Hepatocyte (in vitro differentiated cells): ENCODE results near the gene USP37. TPM values are rescaled to one million over a fixed set of nuclear protein-coding genes. Genes with fewer than 3 reads are reported as not detected.
"Not testable (repeated sequence)": the region's sequence is repeated elsewhere in the genome, so short reads cannot be mapped to it uniquely, and the experiment has no call there.

Source experiments
- DNase-seq: peaks from one replicate; pipeline ENCODE4 v3.0.0-alpha.2; 2016; ENCODE audit warnings: low spot score
- H2AFZ ChIP-seq: fragments of 200-600 bp; sonication (generic); 2 replicates; pipeline ENCODE4 v1.6.0; 2016; ENCODE audit warnings: antibody characterized with exemption, mild to moderate bottlenecking
- H3K27ac ChIP-seq: fragments of 200-600 bp; sonication (generic); 2 replicates; pipeline ENCODE4 v1.5.1; 2016; ENCODE audit warnings: mild to moderate bottlenecking
- H3K27me3 ChIP-seq: fragments of 200-600 bp; sonication (generic); 2 replicates; pipeline ENCODE4 v1.6.1; 2016
- H3K36me3 ChIP-seq: fragments of 200-600 bp; sonication (generic); replicated peaks from 2 replicates; pipeline ENCODE4 v1.5.1; 2016; ENCODE audit warnings: low read depth; ENCODE audit not compliant: insufficient read depth
- H3K4me1 ChIP-seq: fragments of 200-600 bp; sonication (generic); 2 replicates; pipeline ENCODE4 v1.5.1; 2016; ENCODE audit warnings: mild to moderate bottlenecking, moderate library complexity; ENCODE audit not compliant: insufficient read depth
- H3K4me2 ChIP-seq: fragments of 200-600 bp; sonication (generic); 2 replicates; pipeline ENCODE4 v1.6.0; 2016
- H3K4me3 ChIP-seq: fragments of 200-600 bp; sonication (generic); 2 replicates; pipeline ENCODE4 v1.5.1; 2016; ENCODE audit warnings: mild to moderate bottlenecking
- H3K79me2 ChIP-seq: fragments of 200-600 bp; sonication (generic); 2 replicates; pipeline ENCODE4 v1.6.0; 2017; ENCODE audit warnings: mild to moderate bottlenecking
- H3K9me2 ChIP-seq: fragments of 200-600 bp; sonication (generic); replicated peaks from 2 replicates; pipeline ENCODE4 v1.6.0; 2017; ENCODE audit warnings: mild to moderate bottlenecking; ENCODE audit not compliant: insufficient read depth
- H3K9me3 ChIP-seq: fragments of 200-600 bp; sonication (generic); 2 replicates; pipeline ENCODE4 v1.5.1; 2016; ENCODE audit warnings: low read depth, mild to moderate bottlenecking
- H4K20me1 ChIP-seq: fragments of 200-600 bp; sonication (generic); 2 replicates; pipeline ENCODE4 v1.6.0; 2016; ENCODE audit warnings: mild to moderate bottlenecking; ENCODE audit not compliant: insufficient read depth, poor library complexity, severe bottlenecking
- EZH2 ChIP-seq: fragments of 200-600 bp; sonication (generic); IDR thresholded peaks from 2 replicates; pipeline ENCODE4 v1.6.1; 2016; ENCODE audit warnings: antibody characterized with exemption, mild to moderate bottlenecking, borderline replicate concordance
- EZH2phosphoT487 ChIP-seq: fragments of 200-600 bp; sonication (generic); IDR thresholded peaks from one replicate; pipeline ENCODE4 v1.6.1; 2018; ENCODE audit warnings: antibody characterized with exemption, mild to moderate bottlenecking, low read depth, moderate library complexity; ENCODE audit not compliant: unreplicated experiment, severe bottlenecking
- WGBS: methylation state at CpG from one replicate; pipeline ENCODE4 v1.1.6; 2016; ENCODE audit warnings: low lambda C conversion rate; ENCODE audit errors: missing lambda C conversion rate; 5-methylcytosine and 5-hydroxymethylcytosine counted together
- polyA plus RNA-seq: library from polyadenylated mRNA; unstranded; fragments of >200 nt; fragmentation: Nextera tagmentation; extraction: Ambion mirVana; gene quantifications from 2 replicates; pipeline ENCODE4 v1.2.1, GENCODE V29; 2016
- total RNA-seq: library from RNA; depleted of rRNA; stranded (reverse); fragments of >200 nt; gene quantifications from 2 replicates; pipeline ENCODE4 v1.2.3, GENCODE V29; 2014
- TF ChIP-seq, protein P1 (sequence below): fragments of 200-600 bp; sonication (generic); IDR thresholded peaks from 2 replicates; pipeline ENCODE4 v1.5.1; 2016; ENCODE audit warnings: antibody characterized with exemption, mild to moderate bottlenecking; ENCODE audit not compliant: poor library complexity

USP37 gene
- total and polyA plus RNA-seq, 2 experiments from 2014 or later = 5.7 to 10.2 TPM

DNA sequence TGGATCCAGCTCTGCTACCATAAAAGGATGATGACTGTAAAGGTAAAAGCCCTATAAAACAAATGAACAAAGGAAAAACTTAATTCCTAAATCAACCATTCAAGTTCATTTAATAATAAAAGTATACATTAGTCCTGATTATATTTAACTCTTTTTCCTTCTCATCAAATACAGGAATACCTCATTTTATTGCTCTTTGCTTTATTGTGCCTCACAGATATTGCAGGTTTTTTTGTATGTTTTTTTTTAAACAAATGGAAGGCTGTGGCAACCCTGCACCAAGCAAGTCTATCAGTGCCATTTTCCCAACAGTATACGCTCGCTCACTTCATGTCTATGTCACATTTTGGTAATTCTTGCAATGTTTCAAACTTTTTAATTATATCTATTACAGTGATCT lies 38.2 kb downstream of the USP37 start:
- WGBS = 100% methylated on average over 2 of the region's 2 CpGs
- no peak overlapping the region for H3K27ac ChIP-seq
- no peaks in the 10 kb centered on the region for H3K36me3 ChIP-seq
- no peak for DNase-seq
- no peaks in the 10 kb centered on the region for H3K79me2 ChIP-seq
- H3K4me1 ChIP-seq = no peaks in the 10 kb centered on the region
- no peak overlapping the region for H3K4me3 ChIP-seq
- no peak overlapping the region for H2AFZ ChIP-seq
- H3K9me2 ChIP-seq = no peaks in the 10 kb centered on the region
- no peaks in the 10 kb centered on the region for H3K9me3 ChIP-seq
- no peaks in the 10 kb centered on the region for H3K27me3 ChIP-seq
- H4K20me1 ChIP-seq = no peaks in the 10 kb centered on the region
- TF ChIP-seq EZH2 = no peak
- TF ChIP-seq EZH2phosphoT487 = no peak
- TF ChIP-seq, protein P1, sequence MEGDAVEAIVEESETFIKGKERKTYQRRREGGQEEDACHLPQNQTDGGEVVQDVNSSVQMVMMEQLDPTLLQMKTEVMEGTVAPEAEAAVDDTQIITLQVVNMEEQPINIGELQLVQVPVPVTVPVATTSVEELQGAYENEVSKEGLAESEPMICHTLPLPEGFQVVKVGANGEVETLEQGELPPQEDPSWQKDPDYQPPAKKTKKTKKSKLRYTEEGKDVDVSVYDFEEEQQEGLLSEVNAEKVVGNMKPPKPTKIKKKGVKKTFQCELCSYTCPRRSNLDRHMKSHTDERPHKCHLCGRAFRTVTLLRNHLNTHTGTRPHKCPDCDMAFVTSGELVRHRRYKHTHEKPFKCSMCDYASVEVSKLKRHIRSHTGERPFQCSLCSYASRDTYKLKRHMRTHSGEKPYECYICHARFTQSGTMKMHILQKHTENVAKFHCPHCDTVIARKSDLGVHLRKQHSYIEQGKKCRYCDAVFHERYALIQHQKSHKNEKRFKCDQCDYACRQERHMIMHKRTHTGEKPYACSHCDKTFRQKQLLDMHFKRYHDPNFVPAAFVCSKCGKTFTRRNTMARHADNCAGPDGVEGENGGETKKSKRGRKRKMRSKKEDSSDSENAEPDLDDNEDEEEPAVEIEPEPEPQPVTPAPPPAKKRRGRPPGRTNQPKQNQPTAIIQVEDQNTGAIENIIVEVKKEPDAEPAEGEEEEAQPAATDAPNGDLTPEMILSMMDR = no peak
- H3K4me2 ChIP-seq = no peak overlapping the region

DNA sequence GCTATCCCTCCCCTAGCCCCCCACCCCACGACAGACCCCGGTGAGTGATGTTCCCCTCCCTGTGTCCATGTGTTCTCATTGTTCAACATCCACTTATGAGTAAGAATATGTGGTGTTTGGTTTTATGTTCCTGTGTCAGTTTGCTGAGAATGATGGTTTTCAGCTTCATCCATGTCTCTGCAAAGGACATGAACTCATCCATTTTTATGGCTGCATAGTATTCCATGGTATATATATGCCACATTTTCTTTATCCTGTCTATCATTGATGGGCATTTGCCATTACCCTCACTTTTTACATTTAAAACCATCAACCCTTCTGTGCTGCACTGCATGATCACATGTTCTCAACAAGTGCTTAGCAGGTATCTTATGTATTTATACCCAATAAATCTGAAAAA lies 39.7 kb downstream of the USP37 start:
- H3K4me2 ChIP-seq, H3K9me2 ChIP-seq, DNase-seq, H3K36me3 ChIP-seq, H3K27me3 ChIP-seq, H3K9me3 ChIP-seq, H3K27ac ChIP-seq, H4K20me1 ChIP-seq, H3K4me1 ChIP-seq, H2AFZ ChIP-seq, H3K79me2 ChIP-seq, H3K4me3 ChIP-seq: not testable (repeated sequence)
- whole genome bisulfite sequencing = 100% methylated on average over 2 of the region's 2 CpGs

DNA sequence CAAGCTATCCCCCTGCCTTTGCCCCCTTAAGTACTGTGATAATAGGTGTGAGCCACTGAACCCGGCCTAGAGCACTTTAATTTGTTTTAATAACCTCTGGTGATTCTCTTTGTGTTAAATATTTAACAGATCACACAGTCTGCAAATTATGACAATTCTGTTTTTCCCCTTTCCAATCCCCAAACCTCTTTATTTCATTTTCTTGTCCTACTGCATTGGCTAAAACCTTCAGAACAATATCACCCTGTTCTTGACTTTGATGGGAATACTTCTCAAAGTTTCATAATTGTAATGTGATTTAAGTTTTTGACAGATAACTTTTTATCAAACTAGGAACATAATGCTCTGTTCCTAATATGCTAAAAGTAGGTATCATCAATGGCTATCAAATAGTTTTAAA lies 44.5 kb downstream of the USP37 start:
- H3K79me2 ChIP-seq = no peaks in the 10 kb centered on the region
- no peak overlapping the region for H2AFZ ChIP-seq
- WGBS = 100% methylated on average over 1 of the region's 1 CpG
- H3K4me2 ChIP-seq = no peak overlapping the region
- no peaks in the 10 kb centered on the region for H3K9me2 ChIP-seq
- H3K4me1 ChIP-seq = no peaks in the 10 kb centered on the region
- no peak overlapping the region for H3K4me3 ChIP-seq
- no peaks in the 10 kb centered on the region for H3K27me3 ChIP-seq
- TF ChIP-seq, protein P1 = no peak
- TF ChIP-seq EZH2 (no peak), EZH2phosphoT487 (no peak)
- no peak overlapping the region for H3K27ac ChIP-seq
- H4K20me1 ChIP-seq = no peaks in the 10 kb centered on the region
- H3K9me3 ChIP-seq = no peaks in the 10 kb centered on the region
- DNase-seq = no peak
- no peaks in the 10 kb centered on the region for H3K36me3 ChIP-seq

DNA sequence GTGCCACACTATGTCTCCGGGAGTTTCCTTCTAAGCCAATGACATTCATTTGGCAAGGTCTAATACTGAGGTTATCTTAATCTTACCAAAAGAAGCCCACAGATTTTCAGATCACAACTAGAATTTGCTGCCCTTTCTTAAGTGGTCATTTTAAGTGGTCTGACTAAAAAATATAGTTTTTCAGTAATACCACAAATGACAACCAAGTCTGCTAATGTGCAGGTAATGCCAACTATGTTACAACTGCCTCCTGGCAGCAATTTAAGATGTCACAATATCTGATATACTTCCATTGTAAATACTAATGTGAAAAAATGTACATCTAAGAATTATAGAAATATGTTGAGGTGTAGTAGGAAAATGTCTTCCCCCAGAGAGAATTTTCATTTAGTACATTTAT lies 49.3 kb downstream of the USP37 start:
- no peaks in the 10 kb centered on the region for H3K4me1 ChIP-seq

More for the DNA sequence above, 49.3 kb downstream of the USP37 start:
- no peak for DNase-seq
- Histone ChIP-seq H3K9me2 (no peaks in the 10 kb centered on the region), H4K20me1 (no peaks in the 10 kb centered on the region), H3K4me2 (no peak overlapping the region), H2AFZ (no peak overlapping the region), H3K79me2 (no peaks in the 10 kb centered on the region), H3K4me3 (no peak overlapping the region), H3K27ac (no peak overlapping the region), H3K27me3 (no peaks in the 10 kb centered on the region), H3K9me3 (no peaks in the 10 kb centered on the region), H3K36me3 (no peaks in the 10 kb centered on the region)
- TF ChIP-seq EZH2phosphoT487 = no peak
- TF ChIP-seq, protein P1 = no peak
- no peak for TF ChIP-seq EZH2
- WGBS = 95% methylated on average over 1 of the region's 1 CpG
